Measurements from ENCODE around the gene ZSCAN20.

DNA sequence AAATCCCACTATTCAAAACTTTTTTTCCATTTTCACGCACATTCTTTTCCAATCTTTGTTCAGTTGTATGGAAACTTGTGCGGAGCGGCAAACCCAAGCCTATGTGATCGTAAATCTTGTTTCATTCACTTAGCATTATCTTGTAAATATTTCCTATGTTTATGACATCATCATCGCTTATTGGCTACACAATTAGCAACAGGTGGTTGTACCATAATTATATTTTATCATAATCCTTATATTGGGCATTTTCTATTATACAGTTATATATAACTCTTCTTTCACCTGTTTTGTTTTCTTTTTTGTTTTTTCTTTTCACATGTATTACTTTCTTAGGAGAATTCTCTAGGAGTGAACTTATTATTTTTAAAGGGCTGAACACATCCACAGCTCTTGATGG lies 65.4 kb downstream of the ZSCAN20 start:
- TF ChIP-seq, protein P1, sequence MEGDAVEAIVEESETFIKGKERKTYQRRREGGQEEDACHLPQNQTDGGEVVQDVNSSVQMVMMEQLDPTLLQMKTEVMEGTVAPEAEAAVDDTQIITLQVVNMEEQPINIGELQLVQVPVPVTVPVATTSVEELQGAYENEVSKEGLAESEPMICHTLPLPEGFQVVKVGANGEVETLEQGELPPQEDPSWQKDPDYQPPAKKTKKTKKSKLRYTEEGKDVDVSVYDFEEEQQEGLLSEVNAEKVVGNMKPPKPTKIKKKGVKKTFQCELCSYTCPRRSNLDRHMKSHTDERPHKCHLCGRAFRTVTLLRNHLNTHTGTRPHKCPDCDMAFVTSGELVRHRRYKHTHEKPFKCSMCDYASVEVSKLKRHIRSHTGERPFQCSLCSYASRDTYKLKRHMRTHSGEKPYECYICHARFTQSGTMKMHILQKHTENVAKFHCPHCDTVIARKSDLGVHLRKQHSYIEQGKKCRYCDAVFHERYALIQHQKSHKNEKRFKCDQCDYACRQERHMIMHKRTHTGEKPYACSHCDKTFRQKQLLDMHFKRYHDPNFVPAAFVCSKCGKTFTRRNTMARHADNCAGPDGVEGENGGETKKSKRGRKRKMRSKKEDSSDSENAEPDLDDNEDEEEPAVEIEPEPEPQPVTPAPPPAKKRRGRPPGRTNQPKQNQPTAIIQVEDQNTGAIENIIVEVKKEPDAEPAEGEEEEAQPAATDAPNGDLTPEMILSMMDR (IDR thresholded peaks at IDR 0.05): no peak
- no peak for TF ChIP-seq POLR2A (IDR thresholded peaks at IDR 0.05)
